HPDE6-E6E7 (cell line): ENCODE results near the gene ABCD2.
"Not testable (repeated sequence)": the region's sequence is repeated elsewhere in the genome, so short reads cannot be mapped to it uniquely, and the experiment has no call there.

Source experiments
- DNase-seq: peaks from one replicate; pipeline ENCODE4 v3.0.0; 2011; ENCODE audit warnings: missing footprints; ENCODE audit errors: extremely low spot score

Gene ABCD2

DNA sequence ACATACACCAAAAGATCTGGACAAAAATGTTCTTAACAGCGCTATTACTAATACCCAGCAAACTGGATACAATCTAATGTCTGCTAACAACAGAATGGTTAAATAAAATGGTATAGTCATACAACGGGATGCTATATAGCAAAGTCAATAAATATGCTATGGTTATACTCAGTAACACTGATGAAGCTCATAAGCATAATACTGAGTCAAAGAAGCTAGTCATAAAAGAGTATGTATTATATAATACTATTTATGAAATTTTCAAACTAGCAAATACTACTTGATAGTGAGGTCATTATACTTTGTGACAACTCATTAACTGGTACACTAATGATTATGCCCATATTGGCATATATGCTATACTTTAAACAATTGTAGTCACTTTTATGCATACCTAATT lies 7.4 kb downstream of the ABCD2 start:
- no peak for DNase-seq

GRCh38 chr12:39611818-39612217 lies 7.8 kb downstream of the ABCD2 start:
- no peak for DNase-seq

DNA sequence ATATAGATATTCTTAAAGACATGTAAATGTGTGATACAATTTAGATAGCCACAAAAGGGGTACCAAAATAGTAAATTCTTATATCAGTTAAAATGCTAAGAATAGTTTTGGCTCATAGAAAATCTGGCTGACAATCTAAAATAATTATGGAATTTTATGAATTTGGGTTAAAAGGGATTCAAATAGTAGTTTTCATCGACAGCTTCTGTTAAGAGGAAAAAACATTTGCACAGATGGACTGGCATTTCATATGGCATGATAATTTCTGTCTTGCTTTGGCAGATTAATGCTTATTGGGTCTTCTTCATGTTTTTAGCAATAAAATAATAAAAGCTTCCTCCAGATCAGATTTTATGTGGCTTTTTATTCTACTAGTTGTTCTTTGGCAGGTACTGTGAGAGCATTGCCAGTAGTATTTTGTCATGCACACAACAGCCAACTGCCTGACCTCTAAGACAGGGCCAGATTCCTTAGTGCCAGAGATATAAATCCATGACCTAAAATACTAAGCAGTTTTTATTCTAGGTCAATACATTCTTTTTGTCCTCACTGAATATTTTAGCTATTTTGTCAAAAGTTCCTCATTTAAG lies 9.1 kb downstream of the ABCD2 start:
- DNase-seq = no peak

DNA sequence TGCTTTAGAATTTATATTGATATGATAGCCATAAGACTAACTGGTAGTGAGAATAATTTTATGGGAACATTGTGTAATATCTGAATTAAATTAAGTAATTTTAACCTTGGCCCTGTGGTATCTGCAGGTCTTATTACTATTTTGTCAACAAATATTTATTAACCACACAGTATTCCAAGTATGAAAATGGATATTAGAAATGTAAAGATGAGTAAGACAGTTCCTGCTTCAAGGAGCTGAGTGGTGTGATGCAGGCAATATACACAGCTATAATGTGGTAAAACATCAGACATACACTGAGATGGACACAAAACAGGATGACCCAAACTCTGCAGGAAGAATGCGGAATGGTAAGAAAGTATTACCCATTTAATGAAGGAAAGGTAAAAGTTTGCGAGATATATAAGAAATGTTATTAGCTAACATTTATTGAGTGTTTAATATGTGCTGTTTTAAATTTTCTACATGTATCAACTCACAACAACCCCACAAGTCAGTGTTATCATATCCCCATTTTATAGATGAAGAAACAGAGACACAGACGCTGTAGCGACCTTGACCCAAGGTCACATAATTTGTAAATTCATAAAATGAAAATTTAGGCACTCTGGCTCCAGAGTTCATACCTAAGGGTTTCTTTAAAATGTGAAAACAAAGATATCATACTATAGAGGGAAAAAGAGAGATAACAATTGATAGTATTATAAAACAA lies 12.7 kb downstream of the ABCD2 start:
- no peak for DNase-seq

DNA sequence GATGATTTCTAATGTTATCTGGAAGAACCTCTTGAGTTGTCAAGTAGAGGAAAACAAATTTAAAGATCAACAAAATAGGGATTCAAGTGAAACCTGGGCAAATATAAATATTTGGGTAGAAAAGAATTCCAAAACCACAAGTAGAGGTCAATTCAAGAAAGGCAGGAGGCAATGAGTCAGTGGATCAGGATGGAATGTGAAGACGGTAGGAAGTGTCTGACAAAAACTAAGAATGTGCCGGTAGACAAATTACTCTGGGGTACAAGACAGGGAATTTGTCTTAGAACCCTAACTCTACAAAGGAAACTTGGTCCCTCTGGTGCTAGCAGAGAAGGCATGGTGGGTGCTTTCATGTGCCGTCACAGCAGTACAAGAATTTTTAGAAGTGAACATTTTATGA lies 13.6 kb downstream of the ABCD2 start:
- DNase-seq = no peak

GRCh38 chr12:39605501-39605900 lies 14.1 kb downstream of the ABCD2 start:
- no peak for DNase-seq

GRCh38 chr12:39603065-39603464 lies 16.5 kb downstream of the ABCD2 start:
- DNase-seq = no peak

GRCh38 chr12:39601951-39602350 lies 17.7 kb downstream of the ABCD2 start:
- DNase-seq = not testable (repeated sequence)

DNA sequence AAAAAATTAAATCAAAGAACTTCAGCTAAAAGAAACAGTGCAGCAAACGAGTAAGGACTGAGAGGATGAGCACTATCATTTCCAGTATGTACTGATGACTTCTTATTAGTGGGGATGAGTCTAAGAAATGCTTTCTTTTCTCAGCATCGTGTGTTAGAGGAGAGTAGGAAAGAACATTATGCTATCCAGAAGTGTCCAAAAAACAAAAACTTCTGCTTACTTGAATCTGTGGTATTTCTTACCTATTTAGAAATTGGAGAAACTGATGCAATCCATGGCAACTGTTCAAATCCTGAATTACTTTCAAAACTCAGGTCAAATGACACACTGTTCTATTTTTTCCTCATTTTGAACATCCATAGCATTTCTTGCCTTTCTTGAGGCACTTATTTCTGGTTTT lies 23.7 kb downstream of the ABCD2 start:
- DNase-seq = no peak

- no peak for DNase-seq
Measured at GRCh38 chr12:39592295-39592694, 27.3 kb downstream of the ABCD2 start.

DNA sequence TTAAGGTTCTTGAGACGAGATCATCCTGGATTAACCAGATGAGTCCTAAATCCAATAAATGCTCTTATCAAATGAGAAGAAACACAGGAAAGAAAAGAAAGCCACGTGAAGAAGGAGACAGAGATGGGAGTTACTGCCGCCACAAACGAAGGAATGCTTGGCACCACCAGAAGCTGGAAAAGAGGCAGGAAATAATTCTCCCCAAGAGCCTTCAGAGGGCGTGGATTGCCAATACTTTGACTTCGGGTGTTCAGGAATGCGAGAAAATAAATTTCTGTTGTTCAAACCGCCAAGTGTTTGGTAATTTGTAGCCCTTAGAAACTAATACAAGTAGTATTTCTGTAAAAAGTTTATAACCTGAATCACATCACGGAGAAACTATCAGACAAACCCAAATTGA lies 31.3 kb downstream of the ABCD2 start:
- DNase-seq = no peak

DNA sequence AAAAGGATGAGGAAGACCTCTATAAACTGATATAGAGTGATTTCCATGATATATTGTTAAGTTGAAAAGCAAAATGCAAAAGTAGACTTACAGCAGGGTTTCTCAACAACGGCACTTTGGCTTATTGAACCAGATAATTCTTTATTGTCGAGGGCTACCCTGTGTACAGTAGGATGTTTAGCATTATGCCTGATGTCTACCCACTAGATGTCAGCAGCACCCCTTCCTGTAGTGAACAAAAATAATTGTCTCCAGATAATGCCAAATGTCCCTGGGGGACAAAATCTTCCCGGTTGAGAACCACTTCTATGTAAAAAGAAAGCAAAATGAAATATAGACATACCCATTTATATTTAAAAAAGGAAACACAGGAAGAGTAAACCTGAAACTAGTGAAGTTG lies 32.4 kb downstream of the ABCD2 start:
- DNase-seq = no peak

DNA sequence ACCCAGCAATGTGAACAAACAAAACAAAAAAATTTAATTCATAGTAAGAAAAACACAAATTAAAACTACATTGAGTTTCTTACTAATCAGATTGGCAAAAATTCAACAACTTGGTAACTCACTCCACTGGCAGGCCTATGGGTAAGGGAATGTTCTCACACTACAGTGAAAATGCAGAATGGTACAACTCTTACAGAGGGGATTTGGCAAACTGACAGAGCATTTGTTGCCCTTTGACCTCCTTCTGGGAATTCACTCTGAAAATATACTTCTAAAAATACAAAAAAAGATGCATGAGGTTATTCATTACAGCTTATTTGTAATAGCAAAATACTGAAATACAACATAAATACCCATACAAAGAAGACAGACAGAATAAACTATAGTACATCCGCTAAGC lies 32.8 kb downstream of the ABCD2 start:
- DNase-seq = no peak

DNA sequence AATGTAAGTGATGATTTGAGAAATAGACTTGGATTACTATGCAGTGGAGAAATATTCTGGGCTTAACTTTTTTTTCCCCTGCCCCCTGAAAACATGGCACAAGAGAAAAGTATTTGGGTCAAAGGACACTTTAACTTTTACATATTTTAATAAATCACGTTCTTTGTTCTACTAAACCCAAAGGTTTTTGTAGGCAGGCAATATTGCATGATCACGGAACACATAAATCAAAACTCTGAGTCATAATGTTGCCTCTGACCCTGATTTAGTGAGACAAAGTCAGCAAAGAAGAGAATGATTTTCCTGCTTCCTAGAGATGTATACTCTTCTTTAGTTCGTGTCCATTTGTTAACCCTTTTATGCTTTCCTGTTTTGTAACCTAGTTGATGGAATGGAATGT lies 38.0 kb downstream of the ABCD2 start:
- no peak for DNase-seq

GRCh38 chr12:39575498-39575875 lies 44.1 kb downstream of the ABCD2 start:
- no peak for DNase-seq

- no peak for DNase-seq
Measured at GRCh38 chr12:39574785-39575497, 44.7 kb downstream of the ABCD2 start.

GRCh38 chr12:39574378-39574777 lies 45.2 kb downstream of the ABCD2 start:
- no peak for DNase-seq

DNA sequence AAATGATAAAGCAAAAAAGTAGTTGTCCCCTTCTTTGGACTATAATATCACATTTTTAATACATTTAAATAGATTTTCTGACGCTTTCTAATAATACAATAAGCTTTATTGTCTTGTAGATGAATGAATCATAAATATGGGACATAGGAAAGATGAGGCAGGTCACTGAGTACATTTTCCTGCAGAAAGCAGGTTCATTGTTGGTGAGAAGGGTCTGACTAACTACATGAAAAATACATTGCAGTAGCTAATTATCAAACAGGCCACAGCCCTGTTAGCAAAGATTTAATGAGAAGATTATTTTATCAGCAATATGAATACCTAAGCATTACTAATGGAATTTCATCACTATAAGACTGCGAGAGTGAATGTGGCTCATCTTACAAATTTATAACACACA lies 45.6 kb downstream of the ABCD2 start:
- DNase-seq = no peak

GRCh38 chr12:39572551-39572950 lies 47.1 kb downstream of the ABCD2 start:
- DNase-seq = no peak

GRCh38 chr12:39571351-39571750 lies 48.3 kb downstream of the ABCD2 start:
- no peak for DNase-seq

DNA sequence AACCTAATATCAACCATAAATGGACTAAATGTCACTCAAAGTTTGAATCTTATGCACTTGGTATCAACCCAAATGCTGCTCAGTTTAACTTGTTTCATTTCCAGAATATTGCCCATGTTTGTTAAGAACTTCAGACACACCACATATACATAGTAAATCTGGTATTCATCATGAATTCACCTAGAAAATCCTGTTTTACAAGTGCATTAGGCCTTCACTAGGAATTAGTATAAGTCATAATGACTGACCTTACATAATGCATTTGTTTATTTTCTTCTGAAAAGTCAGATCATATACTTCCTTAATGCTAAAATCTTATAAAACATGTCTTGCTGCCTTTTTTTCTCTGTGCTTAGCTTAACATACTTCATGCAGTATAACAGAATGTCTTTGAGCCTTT lies 66.1 kb downstream of the ABCD2 start:
- peak; percentile 16 for DNase-seq

DNA sequence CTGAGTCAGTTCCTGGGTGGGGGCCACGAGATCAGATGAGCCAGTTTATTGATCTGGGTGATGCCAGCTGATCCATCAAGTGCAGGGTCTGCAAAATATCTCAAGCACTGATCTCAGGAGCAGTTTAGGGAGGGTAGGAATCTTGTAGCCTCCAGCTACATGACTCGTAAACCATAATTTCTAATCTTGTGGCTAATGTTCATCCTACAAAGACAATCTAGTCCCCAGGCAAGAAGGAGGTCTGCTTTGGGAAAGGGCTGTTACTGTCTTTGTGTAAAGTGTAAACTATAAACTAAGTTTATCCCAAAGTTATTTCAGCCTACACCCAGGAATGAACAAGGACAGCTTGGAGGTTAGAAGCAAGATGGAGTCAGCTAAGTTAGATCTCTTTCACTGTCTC lies 75.4 kb downstream of the ABCD2 start:
- not testable (repeated sequence) for DNase-seq

DNA sequence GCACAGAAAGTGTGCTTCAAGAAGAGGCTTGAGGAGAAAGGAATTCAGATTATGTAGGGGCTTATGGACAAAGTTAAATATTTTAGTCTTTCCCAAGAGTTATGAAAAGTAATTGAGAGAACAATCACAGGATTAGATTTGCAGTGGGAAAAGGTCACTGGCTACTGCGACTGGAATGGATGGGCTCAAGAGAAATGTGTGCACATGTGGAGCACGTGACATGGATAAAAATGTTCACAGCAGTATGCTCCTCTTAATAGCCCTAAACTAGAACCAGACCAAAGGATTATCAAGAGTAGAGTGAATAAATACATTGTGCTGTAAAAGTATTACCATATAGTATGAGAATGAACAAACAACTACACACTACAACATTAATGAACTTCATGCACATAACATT lies 78.1 kb downstream of the ABCD2 start:
- DNase-seq = no peak
